HUES48 (cell line): ENCODE data around the gene RRH.
"Not testable (repeated sequence)": the region's sequence is repeated elsewhere in the genome, so short reads cannot be mapped to it uniquely, and the experiment has no call there.

ENCODE experiments used
- H3K27ac ChIP-seq: one replicate; pipeline ENCODE4 v1.7.0; 2013; ENCODE audit warnings: low read depth, low read length, inconsistent platforms
- H3K27me3 ChIP-seq: 2 replicates; pipeline ENCODE4 v1.6.1; 2013; ENCODE audit warnings: mild to moderate bottlenecking, low read length; ENCODE audit not compliant: control insufficient read depth, insufficient read depth
- H3K36me3 ChIP-seq: 2 replicates; pipeline ENCODE4 v1.6.1; 2013; ENCODE audit warnings: low read length; ENCODE audit not compliant: control insufficient read depth, insufficient read depth
- H3K4me1 ChIP-seq: 2 replicates; pipeline ENCODE4 v1.6.1; 2013; ENCODE audit warnings: mild to moderate bottlenecking, low read length; ENCODE audit not compliant: control insufficient read depth, insufficient read depth
- H3K4me3 ChIP-seq: 2 replicates; pipeline ENCODE4 v1.5.1; 2013; ENCODE audit warnings: mild to moderate bottlenecking, low read depth, low read length
- H3K9ac ChIP-seq: 2 replicates; pipeline ENCODE4 v1.6.1; 2013; ENCODE audit warnings: mild to moderate bottlenecking, low read depth, low read length, moderate library complexity
- H3K9me3 ChIP-seq: 2 replicates; pipeline ENCODE4 v1.6.1; 2013; ENCODE audit warnings: low read length; ENCODE audit not compliant: control insufficient read depth, insufficient read depth

RRH gene

GRCh38 chr4:109872950-109873656, 45.3 kb downstream of the RRH start:
- no peaks in the 10 kb centered on the region for H3K36me3 ChIP-seq
- no peak overlapping the region for H3K27ac ChIP-seq
- no peaks in the 10 kb centered on the region for H3K27me3 ChIP-seq
- H3K4me3 ChIP-seq = no peak overlapping the region
- no peaks in the 10 kb centered on the region for H3K9me3 ChIP-seq
- H3K9ac ChIP-seq = no peak overlapping the region
- H3K4me1 ChIP-seq = no peaks in the 10 kb centered on the region

GRCh38 chr4:109873791-109874514, 46.2 kb downstream of the RRH start:
- Histone ChIP-seq H3K9ac (no peak overlapping the region), H3K36me3 (no peaks in the 10 kb centered on the region), H3K4me3 (no peak overlapping the region), H3K27me3 (no peaks in the 10 kb centered on the region), H3K4me1 (no peaks in the 10 kb centered on the region), H3K27ac (no peak overlapping the region), H3K9me3 (no peaks in the 10 kb centered on the region)

GRCh38 chr4:109875106-109875505, 47.3 kb downstream of the RRH start:
- no peak overlapping the region for H3K9ac ChIP-seq
- H3K27me3 ChIP-seq = no peaks in the 10 kb centered on the region
- no peaks in the 10 kb centered on the region for H3K36me3 ChIP-seq
- H3K4me1 ChIP-seq = no peaks in the 10 kb centered on the region
- H3K9me3 ChIP-seq = no peaks in the 10 kb centered on the region
- H3K27ac ChIP-seq = no peak overlapping the region
- H3K4me3 ChIP-seq = no peak overlapping the region

GRCh38 chr4:109875553-109875952, 47.8 kb downstream of the RRH start:
- H3K4me3 ChIP-seq, H3K36me3 ChIP-seq, H3K27ac ChIP-seq, H3K27me3 ChIP-seq, H3K9me3 ChIP-seq, H3K9ac ChIP-seq, H3K4me1 ChIP-seq: not testable (repeated sequence)

GRCh38 chr4:109876634-109877265, 49.0 kb downstream of the RRH start:
- no peak overlapping the region for H3K9ac ChIP-seq
- H3K27ac ChIP-seq = no peak overlapping the region
- no peaks in the 10 kb centered on the region for H3K36me3 ChIP-seq

GRCh38 chr4:109877400-109877799, 49.6 kb downstream of the RRH start:
- H3K27ac ChIP-seq = no peak overlapping the region
- H3K4me3 ChIP-seq = no peak overlapping the region
- H3K4me1 ChIP-seq = no peaks in the 10 kb centered on the region

More at GRCh38 chr4:109876634-109877265, 49.0 kb downstream of the RRH start:
- Histone ChIP-seq H3K9me3 (no peaks in the 10 kb centered on the region), H3K27me3 (no peaks in the 10 kb centered on the region), H3K4me1 (no peaks in the 10 kb centered on the region), H3K4me3 (no peak overlapping the region)

GRCh38 chr4:109878355-109878754, 50.6 kb downstream of the RRH start:
- Histone ChIP-seq H3K4me3 (no peak overlapping the region), H3K27me3 (no peaks in the 10 kb centered on the region), H3K9me3 (no peaks in the 10 kb centered on the region), H3K4me1 (no peaks in the 10 kb centered on the region), H3K36me3 (no peaks in the 10 kb centered on the region), H3K27ac (no peak overlapping the region), H3K9ac (no peak overlapping the region)

More at GRCh38 chr4:109877400-109877799, 49.6 kb downstream of the RRH start:
- H3K27me3 ChIP-seq = no peaks in the 10 kb centered on the region
- no peaks in the 10 kb centered on the region for H3K36me3 ChIP-seq
- no peak overlapping the region for H3K9ac ChIP-seq
- no peaks in the 10 kb centered on the region for H3K9me3 ChIP-seq

- H3K27ac ChIP-seq = no peak overlapping the region
- H3K9me3 ChIP-seq = no peaks in the 10 kb centered on the region
- H3K27me3 ChIP-seq = no peaks in the 10 kb centered on the region
- no peaks in the 10 kb centered on the region for H3K36me3 ChIP-seq
- no peak overlapping the region for H3K4me3 ChIP-seq
- no peaks in the 10 kb centered on the region for H3K4me1 ChIP-seq
- no peak overlapping the region for H3K9ac ChIP-seq
Measured at GRCh38 chr4:109879081-109879480, 51.3 kb downstream of the RRH start.

GRCh38 chr4:109879636-109880314, 52.0 kb downstream of the RRH start:
- Histone ChIP-seq H3K4me3 (no peak overlapping the region), H3K9ac (no peak overlapping the region), H3K4me1 (no peaks in the 10 kb centered on the region), H3K9me3 (no peaks in the 10 kb centered on the region), H3K27me3 (no peaks in the 10 kb centered on the region), H3K27ac (no peak overlapping the region), H3K36me3 (no peaks in the 10 kb centered on the region)

- Histone ChIP-seq H3K4me1 (no peaks in the 10 kb centered on the region), H3K4me3 (no peak overlapping the region), H3K36me3 (no peaks in the 10 kb centered on the region), H3K27me3 (no peaks in the 10 kb centered on the region), H3K27ac (no peak overlapping the region), H3K9me3 (no peaks in the 10 kb centered on the region), H3K9ac (no peak overlapping the region)
Measured at GRCh38 chr4:109886303-109886702, 58.5 kb downstream of the RRH start.

GRCh38 chr4:109887071-109887470, 59.3 kb downstream of the RRH start:
- no peak overlapping the region for H3K9ac ChIP-seq
- H3K36me3 ChIP-seq = no peaks in the 10 kb centered on the region
- H3K4me3 ChIP-seq = no peak overlapping the region
- H3K4me1 ChIP-seq = no peaks in the 10 kb centered on the region
- no peaks in the 10 kb centered on the region for H3K9me3 ChIP-seq
- no peaks in the 10 kb centered on the region for H3K27me3 ChIP-seq
- H3K27ac ChIP-seq = no peak overlapping the region
